HFF-Myc (cell line): ENCODE measurements around the gene TRIM45.
A peak's percentile ranks its signal among the peaks of the same experiment; 100 is the strongest.
"Not testable (repeated sequence)": the region's sequence is repeated elsewhere in the genome, so short reads cannot be mapped to it uniquely, and the experiment has no call there.

Experiments
- DNase-seq: peaks from one replicate; pipeline ENCODE4 v3.0.0-alpha.2; 2011; ENCODE audit warnings: low read depth; ENCODE audit errors: extremely low read depth
- H3K4me3 ChIP-seq: replicated peaks from 2 replicates; pipeline ENCODE4 v1.5.1; 2011; ENCODE audit warnings: low read depth, mild to moderate bottlenecking, control low read depth, low read length
- TF ChIP-seq, protein P1 (sequence below): IDR thresholded peaks from 2 replicates; pipeline ENCODE4 v1.5.1; 2012; ENCODE audit warnings: mild to moderate bottlenecking, low read depth, low read length, control low read depth; ENCODE audit errors: missing control alignments

TRIM45 gene

DNA sequence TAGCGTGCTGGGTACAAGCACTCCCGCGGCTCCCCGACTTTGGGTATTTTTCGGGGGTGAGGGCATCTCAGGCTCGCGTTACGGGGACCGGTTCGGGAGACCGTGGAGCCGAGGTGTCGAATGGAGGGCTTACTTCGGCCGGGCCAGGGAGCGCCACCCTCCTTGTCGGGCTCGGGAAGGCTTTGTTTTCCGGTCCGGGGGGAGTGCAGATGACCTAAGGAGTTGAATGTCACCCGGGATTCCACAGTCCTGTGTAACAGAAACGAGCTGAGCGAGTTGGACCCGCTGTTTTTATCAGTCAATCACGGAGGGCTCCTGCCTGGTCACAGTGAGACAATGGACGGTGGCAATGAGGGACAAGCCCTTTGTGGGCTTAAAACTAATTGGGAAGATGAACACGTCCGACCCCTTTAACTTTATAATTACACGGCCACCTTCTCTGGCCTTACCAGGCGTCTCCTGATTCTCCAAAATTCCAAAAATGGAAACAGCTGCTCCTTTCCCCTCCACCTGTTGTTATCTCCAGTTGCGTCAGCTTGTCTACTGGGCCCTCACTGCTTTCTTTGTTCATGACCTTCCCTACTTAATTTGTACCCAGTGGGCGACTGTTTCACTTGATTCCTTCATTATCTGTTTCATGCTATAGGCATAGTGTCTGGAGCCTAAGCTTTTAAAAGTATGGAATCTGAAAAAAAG, 929 bp upstream of the TRIM45 start:
- TF ChIP-seq, protein P1, sequence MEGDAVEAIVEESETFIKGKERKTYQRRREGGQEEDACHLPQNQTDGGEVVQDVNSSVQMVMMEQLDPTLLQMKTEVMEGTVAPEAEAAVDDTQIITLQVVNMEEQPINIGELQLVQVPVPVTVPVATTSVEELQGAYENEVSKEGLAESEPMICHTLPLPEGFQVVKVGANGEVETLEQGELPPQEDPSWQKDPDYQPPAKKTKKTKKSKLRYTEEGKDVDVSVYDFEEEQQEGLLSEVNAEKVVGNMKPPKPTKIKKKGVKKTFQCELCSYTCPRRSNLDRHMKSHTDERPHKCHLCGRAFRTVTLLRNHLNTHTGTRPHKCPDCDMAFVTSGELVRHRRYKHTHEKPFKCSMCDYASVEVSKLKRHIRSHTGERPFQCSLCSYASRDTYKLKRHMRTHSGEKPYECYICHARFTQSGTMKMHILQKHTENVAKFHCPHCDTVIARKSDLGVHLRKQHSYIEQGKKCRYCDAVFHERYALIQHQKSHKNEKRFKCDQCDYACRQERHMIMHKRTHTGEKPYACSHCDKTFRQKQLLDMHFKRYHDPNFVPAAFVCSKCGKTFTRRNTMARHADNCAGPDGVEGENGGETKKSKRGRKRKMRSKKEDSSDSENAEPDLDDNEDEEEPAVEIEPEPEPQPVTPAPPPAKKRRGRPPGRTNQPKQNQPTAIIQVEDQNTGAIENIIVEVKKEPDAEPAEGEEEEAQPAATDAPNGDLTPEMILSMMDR: no peak
- peak overlapping the region; percentile 57 for H3K4me3 ChIP-seq
- DNase-seq: no peak

DNA sequence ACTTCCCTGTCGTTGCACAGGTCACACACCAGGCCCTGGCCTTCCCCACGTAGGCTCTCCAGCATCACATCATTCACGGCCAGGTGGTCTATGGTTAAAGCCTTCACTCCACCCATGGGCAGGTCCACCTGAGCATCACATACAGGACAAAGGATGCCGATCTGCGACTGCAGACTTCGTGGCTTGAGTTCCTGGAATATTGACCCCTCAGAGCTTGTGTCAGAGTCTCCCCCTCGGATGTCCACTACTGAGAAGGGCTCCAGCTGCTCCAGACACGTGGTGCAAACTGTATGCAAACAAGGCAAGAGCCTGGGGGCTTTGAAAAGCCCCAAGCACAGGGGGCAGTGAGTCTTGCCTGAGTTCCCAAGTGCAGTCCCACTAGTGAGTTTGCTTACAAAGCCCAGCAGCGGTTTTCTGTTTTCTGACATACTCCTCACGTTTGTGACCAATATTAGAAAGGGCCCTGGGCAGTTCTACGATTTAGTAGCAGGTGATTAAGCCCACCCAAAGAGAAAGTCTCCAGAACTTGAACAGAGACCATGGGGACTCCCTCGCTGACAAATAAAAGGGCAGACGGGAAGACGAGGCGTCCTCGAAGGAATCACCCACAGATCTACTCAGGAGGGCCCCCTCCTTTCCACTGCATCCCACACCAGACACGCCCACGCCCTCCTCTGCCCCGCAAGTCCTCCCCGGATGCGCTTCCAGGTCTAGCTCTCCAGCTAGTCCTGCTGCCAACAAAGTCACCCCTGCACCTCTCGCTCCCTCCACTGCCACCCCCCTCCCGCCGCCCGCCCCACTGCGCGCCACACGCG, 568 bp downstream of the TRIM45 start:
- H3K4me3 ChIP-seq: peak overlapping the region; percentile 57
- DNase-seq: no peak
- TF ChIP-seq, protein P1: no peak

DNA sequence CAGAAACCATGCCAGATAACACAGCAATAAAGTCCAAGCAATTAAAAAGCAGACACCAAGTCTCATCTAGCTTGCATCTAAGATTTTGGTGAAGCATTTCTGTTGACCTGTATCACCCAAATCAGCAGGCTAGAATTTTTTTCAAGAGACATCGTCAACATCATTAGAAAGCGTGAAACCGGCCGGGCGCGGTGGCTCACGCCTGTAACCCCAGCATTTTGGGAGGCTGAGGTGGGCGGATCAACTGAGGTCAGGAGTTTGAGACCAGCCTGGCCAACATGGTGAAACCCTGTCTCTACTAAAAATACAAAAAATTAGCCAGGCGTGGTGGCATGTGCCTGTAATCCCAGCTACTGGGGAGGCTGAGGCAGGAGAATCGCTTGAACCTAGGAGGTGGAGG, 2.4 kb downstream of the TRIM45 start:
- H3K4me3 ChIP-seq, DNase-seq: not testable (repeated sequence)

DNA sequence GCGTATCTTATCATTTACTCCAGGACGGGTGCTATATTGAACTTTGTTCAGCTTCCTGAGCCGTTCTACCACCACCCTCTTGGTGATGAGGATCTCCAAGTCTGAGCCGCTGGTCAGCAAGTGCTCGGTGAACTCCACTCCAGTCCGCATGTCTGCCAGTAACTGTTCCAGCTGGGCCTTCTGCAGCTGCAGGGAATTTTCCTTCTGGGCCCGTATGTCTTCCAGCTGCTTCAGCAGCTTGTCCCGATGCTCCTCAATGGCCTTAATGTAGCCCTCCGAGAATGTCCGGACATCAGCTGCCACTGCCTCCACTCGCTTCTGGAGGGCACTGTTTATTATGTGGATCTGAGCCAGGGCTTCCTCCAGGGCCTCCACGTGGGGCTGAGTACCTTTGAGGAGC, 3.4 kb downstream of the TRIM45 start:
- TF ChIP-seq, protein P1: no peak
- no peak for DNase-seq
- no peak overlapping the region for H3K4me3 ChIP-seq

DNA sequence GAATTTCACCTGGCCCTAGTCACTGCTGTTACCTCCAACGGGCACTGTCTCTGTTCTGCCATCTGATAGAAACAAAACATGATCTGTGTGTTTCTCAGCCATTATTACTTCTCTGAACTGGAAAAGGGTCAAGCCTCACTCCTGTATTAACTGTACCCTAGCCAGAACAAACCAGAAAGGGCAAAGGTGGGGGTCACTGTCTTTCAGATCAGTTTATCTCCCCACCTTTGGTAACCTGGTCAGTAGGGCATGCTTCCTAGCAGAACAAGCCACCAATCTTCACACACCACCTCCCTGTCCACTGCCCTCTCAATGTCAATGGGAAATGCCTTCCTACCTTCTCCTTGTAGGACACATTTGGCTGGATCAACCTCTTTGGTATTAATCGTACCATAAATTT, 3.9 kb downstream of the TRIM45 start:
- TF ChIP-seq, protein P1: no peak

DNA sequence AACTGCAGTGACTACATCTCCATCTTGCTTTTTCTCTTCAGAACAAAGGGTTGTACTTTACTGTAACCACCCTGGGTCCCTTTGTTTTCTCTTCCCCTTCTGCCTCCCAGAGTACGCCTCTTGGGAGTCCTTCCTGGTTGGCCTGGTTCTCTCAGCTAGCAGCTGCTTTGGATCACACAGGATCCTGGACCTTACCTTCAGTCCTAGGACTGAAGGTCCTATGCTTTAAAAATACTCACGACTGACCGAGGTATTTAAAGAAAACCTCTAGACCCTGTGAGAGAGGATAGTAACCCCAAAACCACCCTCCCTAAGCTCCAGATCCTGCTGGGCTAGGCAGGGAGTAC, 4.8 kb downstream of the TRIM45 start:
- TF ChIP-seq, protein P1: no peak
- no peak overlapping the region for H3K4me3 ChIP-seq
- DNase-seq: no peak

More for the DNA sequence above, 3.9 kb downstream of the TRIM45 start:
- H3K4me3 ChIP-seq: no peak overlapping the region
- no peak for DNase-seq

DNA sequence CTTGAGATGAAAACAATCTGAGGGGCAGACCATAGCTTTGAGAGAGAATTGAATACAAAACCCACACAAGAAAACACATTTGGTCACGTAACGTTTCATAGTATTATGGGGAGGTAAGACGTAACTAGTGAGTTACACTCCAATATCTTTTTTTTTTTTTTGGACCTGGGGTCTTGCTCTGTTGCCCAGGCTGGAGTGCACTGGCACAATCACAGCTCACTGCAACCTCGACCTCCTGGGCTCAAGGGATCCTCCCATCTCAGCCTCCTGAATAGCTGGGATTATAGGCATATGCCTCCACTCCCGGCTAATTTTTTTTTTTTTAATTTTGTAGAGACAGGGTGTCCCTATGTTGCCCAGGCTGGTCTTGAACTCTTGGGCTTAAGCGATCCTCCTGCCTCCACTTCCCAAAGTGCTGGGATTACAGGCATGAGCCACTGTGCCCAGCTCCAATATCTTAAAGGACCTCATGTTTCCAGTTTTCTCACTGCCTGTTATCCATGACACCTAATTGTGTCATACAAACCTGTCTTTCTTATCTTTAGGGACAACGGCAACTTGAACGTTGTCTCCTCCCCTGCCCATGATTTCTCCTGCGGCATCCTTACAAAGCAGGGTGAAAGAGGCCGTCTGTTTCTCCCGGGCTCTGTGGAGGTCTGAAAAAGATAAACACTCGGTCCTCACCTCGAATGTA, 5.3 kb downstream of the TRIM45 start:
- DNase-seq: no peak
- no peak overlapping the region for H3K4me3 ChIP-seq
- TF ChIP-seq, protein P1: no peak
